Peyer's patch (tissue), 4 donors: ENCODE measurements around the gene CCNH.

Experiments used
- POLR2A ChIP-seq, 2 donors: fragments of 450-650 bp; IDR thresholded peaks; one replicate each; pipeline ENCODE4 v1.5.1; 2017; ENCODE audit warnings: antibody characterized with exemption in 2 of 2, mild to moderate bottlenecking in 2 of 2, moderate library complexity in 2 of 2
- TF ChIP-seq, protein P1 (sequence below), 6 experiments: fragments of 450-650 bp in 4 of 6; fragments of 200-600 bp in 2 of 6; sonication (generic) in 1 of 6; IDR thresholded peaks; one replicate each; pipeline ENCODE4 v1.5.1; 2017 to 2019; ENCODE audit warnings: antibody characterized with exemption in 6 of 6, mild to moderate bottlenecking in 3 of 6, moderate library complexity in 1 of 6

DNA sequence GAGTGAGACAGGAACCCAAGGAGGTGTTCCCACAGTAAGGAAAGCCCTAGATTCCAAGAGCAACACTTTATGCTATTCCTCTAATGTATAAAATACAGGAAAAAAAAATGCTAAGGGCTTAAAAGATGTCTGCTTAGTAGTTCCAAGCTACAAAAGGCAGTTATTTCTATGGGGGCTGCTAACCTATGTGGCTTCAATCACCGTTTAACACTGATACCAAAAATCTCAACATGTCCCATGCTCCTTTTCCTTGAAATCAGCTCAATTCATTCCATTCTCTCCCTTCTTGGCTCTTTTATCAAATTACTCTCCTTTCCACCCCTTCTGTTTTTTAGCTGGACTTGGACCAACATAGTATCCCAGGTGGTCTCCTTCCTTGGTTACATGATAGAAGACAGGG lies 20.6 kb downstream of the CCNH start:
- no peak for TF ChIP-seq POLR2A (IDR thresholded peaks at IDR 0.05)
- TF ChIP-seq, protein P1, sequence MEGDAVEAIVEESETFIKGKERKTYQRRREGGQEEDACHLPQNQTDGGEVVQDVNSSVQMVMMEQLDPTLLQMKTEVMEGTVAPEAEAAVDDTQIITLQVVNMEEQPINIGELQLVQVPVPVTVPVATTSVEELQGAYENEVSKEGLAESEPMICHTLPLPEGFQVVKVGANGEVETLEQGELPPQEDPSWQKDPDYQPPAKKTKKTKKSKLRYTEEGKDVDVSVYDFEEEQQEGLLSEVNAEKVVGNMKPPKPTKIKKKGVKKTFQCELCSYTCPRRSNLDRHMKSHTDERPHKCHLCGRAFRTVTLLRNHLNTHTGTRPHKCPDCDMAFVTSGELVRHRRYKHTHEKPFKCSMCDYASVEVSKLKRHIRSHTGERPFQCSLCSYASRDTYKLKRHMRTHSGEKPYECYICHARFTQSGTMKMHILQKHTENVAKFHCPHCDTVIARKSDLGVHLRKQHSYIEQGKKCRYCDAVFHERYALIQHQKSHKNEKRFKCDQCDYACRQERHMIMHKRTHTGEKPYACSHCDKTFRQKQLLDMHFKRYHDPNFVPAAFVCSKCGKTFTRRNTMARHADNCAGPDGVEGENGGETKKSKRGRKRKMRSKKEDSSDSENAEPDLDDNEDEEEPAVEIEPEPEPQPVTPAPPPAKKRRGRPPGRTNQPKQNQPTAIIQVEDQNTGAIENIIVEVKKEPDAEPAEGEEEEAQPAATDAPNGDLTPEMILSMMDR (IDR thresholded peaks at IDR 0.05) = no peak
